Suprapubic skin (tissue), 4 donors: Measurements from ENCODE around the gene TIAL1.

Experiments used
- EP300 ChIP-seq: sonication (generic); formaldehyde crosslinking; IDR thresholded peaks from one replicate; pipeline ENCODE4 v1.6.1; 2017; ENCODE audit warnings: antibody characterized with exemption
- POLR2A ChIP-seq, 2 donors: fragments of 450-650 bp; IDR thresholded peaks; one replicate each; pipeline ENCODE4 v1.6.1; 2017; ENCODE audit warnings: antibody characterized with exemption in 2 of 2, mild to moderate bottlenecking in 2 of 2, moderate library complexity in 2 of 2
- POLR2AphosphoS5 ChIP-seq, 3 donors: sonication (generic); formaldehyde crosslinking; IDR thresholded peaks; one replicate each; pipeline ENCODE4 v1.6.1; 2017; ENCODE audit warnings: antibody characterized with exemption in 3 of 3
- TF ChIP-seq, protein P1 (sequence below), 2 donors: fragments of 200-600 bp in 1 of 2; fragments of 450-650 bp in 1 of 2; sonication (generic) in 1 of 2; IDR thresholded peaks; one replicate each; pipeline ENCODE4 v1.5.1; 2016 to 2019; ENCODE audit warnings: antibody characterized with exemption in 2 of 2, mild to moderate bottlenecking in 1 of 2, moderate library complexity in 1 of 2

GRCh38 chr10:119536508-119537025, 60.2 kb downstream of the TIAL1 start:
- TF ChIP-seq, protein P1, sequence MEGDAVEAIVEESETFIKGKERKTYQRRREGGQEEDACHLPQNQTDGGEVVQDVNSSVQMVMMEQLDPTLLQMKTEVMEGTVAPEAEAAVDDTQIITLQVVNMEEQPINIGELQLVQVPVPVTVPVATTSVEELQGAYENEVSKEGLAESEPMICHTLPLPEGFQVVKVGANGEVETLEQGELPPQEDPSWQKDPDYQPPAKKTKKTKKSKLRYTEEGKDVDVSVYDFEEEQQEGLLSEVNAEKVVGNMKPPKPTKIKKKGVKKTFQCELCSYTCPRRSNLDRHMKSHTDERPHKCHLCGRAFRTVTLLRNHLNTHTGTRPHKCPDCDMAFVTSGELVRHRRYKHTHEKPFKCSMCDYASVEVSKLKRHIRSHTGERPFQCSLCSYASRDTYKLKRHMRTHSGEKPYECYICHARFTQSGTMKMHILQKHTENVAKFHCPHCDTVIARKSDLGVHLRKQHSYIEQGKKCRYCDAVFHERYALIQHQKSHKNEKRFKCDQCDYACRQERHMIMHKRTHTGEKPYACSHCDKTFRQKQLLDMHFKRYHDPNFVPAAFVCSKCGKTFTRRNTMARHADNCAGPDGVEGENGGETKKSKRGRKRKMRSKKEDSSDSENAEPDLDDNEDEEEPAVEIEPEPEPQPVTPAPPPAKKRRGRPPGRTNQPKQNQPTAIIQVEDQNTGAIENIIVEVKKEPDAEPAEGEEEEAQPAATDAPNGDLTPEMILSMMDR (IDR thresholded peaks at IDR 0.05): no peak
- no peak for TF ChIP-seq EP300
- no peak for TF ChIP-seq POLR2AphosphoS5 (IDR thresholded peaks at IDR 0.05)
- TF ChIP-seq POLR2A (IDR thresholded peaks at IDR 0.05): no peak
